MM.1S (cell line): Measurements from ENCODE around the gene FCSK.

Experiments used
- EZH2 ChIP-seq: fragments of 300-600 bp; sonication (generic); optimal IDR thresholded peaks from 2 replicates; pipeline ENCODE3; 2017; ENCODE audit warnings: low read depth, mild to moderate bottlenecking, antibody characterized with exemption, low read length, mixed read lengths
- TF ChIP-seq, protein P1 (sequence below): fragments of 300-600 bp; sonication (generic); IDR thresholded peaks from 2 replicates; pipeline ENCODE4 v1.5.1; 2016; ENCODE audit warnings: antibody characterized with exemption, low read length, mixed read lengths

DNA sequence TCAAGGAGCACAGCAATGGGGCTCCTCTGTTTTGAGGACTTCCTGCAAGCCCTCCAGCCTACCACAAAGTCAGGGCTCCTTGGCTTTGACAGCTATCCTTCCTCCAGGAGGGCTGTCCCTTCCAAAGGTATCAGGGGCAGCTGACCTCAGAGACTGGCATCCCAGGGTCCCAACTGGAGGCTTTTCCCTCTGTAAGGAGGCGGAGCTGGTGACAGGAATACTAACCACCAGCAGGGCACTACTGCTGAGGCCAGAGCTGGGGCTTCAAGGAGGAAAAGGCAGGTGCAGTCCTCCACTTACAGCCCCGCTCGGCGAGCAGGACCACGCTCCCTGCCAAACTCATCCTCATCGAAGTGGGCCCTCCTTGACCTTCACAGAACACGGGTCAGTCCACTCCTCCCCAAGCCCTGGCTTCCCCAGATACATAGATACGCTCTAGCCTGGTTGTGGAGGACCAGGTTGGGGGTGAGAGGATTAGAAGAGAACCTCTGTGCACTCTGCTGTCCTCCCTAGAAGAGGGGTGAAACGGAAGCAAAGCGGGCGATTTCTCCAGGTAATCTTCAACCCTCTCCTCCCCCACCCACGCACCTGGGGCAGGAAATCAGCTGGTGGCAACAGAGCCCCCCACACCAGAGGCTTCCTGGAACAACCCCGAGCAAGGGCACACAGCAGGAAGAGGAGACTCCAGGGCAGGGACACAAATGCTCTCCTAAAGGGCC lies 36.0 kb upstream of the FCSK start:
- TF ChIP-seq, protein P1, sequence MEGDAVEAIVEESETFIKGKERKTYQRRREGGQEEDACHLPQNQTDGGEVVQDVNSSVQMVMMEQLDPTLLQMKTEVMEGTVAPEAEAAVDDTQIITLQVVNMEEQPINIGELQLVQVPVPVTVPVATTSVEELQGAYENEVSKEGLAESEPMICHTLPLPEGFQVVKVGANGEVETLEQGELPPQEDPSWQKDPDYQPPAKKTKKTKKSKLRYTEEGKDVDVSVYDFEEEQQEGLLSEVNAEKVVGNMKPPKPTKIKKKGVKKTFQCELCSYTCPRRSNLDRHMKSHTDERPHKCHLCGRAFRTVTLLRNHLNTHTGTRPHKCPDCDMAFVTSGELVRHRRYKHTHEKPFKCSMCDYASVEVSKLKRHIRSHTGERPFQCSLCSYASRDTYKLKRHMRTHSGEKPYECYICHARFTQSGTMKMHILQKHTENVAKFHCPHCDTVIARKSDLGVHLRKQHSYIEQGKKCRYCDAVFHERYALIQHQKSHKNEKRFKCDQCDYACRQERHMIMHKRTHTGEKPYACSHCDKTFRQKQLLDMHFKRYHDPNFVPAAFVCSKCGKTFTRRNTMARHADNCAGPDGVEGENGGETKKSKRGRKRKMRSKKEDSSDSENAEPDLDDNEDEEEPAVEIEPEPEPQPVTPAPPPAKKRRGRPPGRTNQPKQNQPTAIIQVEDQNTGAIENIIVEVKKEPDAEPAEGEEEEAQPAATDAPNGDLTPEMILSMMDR = no peak
- TF ChIP-seq EZH2 = no peak
